HG02798 (cell line): ENCODE data around the gene LPAR3.

Source experiments
- ATAC-seq: cut with Tn5 transposase; IDR thresholded peaks from one replicate; pipeline ENCODE4 v1.9.1; 2021; ENCODE audit warnings: mild to moderate bottlenecking; ENCODE audit not compliant: unreplicated experiment, poor library complexity

Gene LPAR3

DNA sequence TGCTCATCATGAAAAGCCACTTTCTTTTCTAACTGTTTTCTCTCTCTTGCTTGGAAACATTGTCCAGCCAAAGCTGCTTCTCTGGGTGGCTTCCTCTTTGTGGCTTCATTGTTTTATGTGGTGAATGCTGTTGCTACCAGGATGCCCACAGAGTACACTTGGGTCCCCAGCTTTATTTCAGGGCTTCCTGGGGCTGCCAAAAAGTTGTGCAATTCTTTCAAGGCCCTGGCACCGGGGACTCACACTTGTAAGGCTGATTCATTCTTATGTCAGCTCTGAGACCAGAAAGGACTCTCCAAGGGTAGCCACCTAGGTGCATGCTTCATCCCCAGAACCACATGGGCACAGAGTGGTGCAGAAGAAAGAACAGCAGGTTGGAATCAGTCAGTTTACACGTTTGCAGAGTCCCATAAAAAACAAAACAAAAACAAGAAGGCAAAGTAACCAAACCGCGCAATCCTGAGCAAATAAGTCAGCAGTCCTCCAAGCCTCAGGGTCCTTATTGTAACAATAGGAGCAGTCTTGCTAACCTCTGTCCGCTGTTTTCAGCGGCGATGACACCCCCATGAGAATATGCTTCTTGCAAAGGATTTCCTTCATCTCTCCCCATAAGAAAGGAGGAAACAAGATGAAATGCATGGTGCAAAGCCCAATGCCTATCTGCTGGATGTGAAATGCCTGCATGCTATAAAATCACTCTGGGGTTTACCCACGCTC is 112.8 kb downstream of the LPAR3 start:
- ATAC-seq, result no peak

GRCh38 chr1:84776639-84777038 is 116.4 kb downstream of the LPAR3 start:
- no peak for ATAC-seq

- no peak for ATAC-seq
These were observed 117.5 kb downstream of the LPAR3 start for GRCh38 chr1:84775535-84775920.

DNA sequence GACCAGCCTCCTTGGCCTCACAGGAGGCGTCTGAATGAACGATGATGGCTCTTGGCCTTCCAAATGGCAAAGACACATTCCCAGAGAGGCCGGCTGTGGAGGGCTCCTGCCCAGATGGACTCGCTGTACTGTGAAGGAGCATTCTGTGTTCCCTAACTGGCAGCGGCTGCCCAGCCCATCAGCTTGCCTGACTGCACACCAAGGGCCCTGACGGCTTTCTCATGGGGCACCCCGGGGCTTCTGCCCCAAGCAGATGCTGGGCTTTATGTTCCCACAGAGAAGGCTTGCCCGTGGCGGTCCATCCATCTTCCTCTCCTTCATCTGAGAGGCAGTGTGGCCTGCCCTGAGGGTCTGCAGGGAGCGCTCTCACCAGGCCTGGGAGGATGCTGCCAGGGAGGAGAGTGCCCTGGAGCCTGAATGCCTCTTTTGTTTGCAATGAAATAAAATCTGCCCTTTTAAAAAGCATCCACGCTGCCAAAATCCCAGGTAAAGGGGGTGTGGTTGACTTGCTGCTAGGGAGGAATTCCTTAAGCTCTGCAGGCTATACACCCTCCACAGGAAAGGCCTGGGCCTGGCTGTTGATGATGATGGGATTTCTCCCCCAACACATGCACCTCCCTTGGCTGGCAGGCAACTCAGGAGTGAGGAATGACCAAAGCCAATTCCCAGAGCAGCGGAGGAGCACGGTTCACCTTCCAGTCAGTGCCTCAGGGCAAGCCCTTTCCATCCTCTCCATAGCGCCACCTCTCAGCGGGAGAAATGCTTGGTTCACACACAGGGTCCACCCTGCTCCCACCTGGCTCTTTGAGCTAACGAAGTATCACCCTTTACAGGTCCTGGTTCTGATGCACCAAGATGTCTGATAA is 118.1 kb downstream of the LPAR3 start:
- ATAC-seq, result no peak

DNA sequence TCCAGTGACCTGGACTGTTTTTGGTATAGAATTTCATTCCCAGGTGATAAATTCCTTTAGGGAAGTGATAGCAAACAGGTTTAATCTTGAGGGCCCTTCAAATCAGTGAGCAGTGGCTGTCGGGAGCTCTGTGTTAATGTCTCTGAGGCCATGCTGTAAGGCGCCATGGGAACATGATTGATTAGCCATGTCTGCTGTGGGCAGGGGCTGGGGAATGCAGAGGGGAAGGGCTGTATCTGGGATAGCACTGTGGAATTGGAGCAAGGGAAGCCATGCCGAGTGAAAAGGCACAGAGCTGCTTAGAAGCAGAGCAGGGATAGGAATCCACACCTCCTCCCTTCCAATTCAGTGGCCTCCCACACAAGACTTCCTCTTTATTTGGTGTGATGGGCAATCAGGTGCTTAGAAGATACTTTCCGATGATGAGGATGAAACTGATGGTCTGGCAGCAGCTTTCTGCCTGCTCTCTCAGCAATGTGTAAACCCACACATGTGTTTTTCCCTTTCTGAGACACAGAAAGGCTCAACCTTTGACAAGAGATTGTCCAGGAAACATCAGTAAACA is 119.0 kb downstream of the LPAR3 start:
- ATAC-seq, result no peak

DNA sequence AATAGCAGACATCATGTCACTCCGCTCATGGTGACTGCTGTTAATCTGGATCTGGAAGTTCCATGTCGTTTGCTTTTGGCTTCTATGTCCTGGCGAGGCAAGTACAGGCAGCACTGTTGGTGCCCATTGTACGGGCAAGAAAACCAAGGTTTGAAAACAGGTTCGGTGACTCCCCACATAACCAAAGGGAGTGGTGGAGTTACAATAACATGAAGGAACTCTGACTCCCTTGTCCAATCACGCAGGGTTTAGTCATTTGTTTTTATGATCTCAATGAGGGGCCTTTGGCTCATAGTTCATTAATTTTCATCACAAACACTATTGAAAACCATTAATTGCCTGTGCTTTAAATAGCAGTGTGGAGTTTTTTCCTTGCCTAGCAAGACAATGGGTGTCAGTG is 119.8 kb downstream of the LPAR3 start:
- no peak for ATAC-seq

GRCh38 chr1:84772428-84772943 is 120.5 kb downstream of the LPAR3 start:
- peak; percentile 75 for ATAC-seq

GRCh38 chr1:84771895-84772294 is 121.1 kb downstream of the LPAR3 start:
- no peak for ATAC-seq

DNA sequence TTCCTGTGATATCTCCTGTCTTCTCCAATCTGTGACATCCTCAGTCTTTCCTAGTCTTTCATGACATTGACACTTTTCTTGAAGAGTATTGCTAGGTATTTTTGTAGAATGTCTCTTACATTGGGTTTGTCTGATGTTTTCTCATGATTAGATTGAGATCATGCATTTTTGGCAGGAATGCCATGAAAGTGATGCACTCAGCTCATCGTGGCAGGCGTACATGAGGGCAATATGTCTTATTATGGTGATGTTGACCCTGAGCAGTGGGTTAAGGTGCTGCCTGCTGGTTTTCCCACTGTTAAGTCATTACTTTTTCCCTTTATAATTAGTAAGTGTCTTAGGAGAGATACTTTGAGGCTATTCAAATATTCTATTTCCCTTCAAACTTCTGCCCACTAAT is 122.5 kb downstream of the LPAR3 start:
- no peak for ATAC-seq

DNA sequence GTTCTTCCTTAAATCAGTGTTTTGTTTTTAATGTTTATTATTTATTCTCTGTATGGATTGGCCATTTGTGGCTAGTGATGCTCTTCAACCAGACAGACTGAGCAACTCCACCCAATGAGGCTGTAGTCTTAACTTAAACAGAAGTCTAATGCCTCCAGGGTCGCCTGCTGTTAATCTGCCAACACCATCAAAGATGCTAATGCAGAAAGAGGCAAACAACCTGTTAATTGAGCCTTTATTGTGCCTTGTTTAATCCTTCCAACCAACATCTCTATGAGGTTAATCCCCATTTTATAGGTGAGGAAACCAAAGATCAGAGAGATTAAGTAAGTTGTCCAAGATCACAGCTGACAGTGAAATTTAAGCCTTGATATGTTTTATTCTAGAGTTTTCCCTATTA is 123.4 kb downstream of the LPAR3 start:
- ATAC-seq, result no peak

DNA sequence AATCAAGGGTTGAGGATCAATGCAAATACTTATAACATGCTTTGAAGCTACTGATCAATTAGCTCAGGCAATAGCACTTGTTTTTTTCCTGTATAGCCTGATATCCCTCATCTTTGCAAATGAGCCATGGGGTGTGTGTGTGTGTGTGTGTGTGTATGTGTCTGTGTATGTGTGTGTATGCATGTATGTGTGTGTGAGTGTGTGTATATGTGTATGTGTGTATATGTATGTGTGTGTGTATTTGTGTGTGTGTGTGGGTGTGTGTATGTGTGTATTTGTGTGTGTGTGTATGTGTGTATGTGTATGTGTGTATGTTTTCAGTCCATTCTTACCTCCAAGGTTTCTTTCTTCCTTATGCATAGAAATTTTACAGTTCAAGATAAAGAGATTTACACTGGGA is 124.4 kb downstream of the LPAR3 start:
- no peak for ATAC-seq

DNA sequence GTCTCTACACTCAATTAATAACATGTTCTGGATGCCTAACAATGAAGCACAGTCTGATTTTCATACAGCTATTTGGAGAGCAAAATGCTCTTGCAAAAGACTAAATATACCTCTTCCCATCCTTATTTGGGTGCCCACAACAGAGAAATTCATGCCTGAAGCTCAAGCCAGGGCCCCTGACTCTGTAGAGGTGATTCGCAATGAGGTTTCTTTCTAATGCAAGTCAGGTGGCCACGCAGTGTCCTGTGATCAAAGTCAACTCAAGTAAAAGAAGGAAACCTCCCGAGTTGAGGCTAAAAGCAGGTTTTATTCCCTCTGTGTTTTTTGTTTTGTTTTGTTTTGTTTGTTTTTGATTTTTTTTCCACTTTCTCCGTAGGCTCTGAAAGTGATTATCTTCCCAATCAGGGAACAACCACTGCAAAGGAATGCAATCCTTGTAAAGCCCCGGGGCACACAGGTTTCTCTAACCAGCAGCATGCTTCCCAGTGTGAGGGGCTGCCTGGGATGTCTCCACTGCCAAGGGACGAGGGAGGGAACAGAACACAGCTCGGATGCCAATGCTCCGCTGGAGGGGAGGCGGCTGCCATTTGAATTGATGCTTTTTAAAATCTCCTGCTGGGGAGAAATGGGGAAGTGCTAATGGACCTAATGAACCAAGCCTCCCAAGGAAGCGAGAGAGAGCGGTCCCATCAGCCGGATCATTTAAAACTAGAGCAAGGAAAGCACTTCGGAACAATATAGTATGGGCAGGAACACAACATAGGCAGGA is 128.9 kb downstream of the LPAR3 start:
- no peak for ATAC-seq

- no peak for ATAC-seq
These were observed 130.3 kb downstream of the LPAR3 start for GRCh38 chr1:84762664-84763063.
